Measurements from ENCODE around the gene UBE3B. TPM values are rescaled to one million over a fixed set of nuclear protein-coding genes. Genes with fewer than 3 reads are reported as not detected.
A peak's percentile ranks its signal among the peaks of the same experiment; 100 is the strongest.

UBE3B gene
- total RNA-seq, 2 donors from 2014 or later = 32.0 to 39.8 TPM

DNA sequence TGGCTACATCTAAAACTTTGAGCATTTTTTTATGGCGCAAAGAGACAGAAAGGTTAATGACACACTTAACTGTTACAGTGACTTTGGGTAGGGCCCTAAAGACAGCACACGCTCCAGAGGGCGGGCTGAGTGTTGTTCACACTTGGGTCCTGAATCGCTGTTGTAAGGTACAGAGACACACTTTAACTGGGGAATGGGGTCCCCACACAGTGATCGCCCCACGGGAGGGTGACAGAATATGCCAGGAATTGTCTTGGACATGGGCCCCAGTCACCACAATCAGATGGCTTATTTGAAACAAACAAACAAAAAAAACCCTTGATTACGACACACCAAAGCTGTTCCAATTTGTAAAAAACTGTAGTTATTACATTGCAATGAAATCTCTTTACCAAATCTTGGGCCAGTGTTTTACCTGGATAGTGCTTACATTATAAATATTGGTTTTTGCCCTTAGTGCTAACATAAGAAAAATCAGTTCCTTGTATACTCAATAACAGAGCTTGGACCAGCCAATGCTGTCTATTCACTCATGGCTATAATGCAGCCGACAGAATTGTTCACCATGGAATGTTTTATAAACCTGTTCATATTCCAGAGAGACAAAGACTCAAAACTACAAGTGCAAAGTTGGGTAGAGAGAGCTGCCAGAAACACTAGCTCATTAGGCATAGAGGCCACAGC lies 28.6 kb upstream of the UBE3B start:
- no peak overlapping the region for H3K4me3 ChIP-seq (ENCODE audit: low read length)
- Mint-ChIP-seq H3K27ac (peak overlapping the region; percentile 76), H3K9me3 (no peaks in the 10 kb centered on the region), H3K27me3 (ENCODE audit: insufficient read depth) (no peaks in the 10 kb centered on the region), H3K4me3 (no peak overlapping the region), H3K36me3 (ENCODE audit: low read depth) (peaks cover 58% of the 10 kb centered on the region), H3K4me1 (no peaks in the 10 kb centered on the region)
- H3K4me1 ChIP-seq (ENCODE audit: control insufficient read depth, insufficient read depth, low read length) = no peaks in the 10 kb centered on the region
- no peak overlapping the region for H3K27ac ChIP-seq (ENCODE audit: low read depth, low read length)
- no peak for TF ChIP-seq CTCF (conservative IDR thresholded peaks at IDR 0.05)
- DNase-seq = no peak
- WGBS, 2 experiments (ENCODE audit: insufficient coverage in 1 of 2, insufficient read length in 1 of 2) = 96 to 98% methylated on average over 6 to 8 of the region's 8 CpGs
- no peaks in the 10 kb centered on the region for H3K27me3 ChIP-seq (ENCODE audit: control insufficient read depth, insufficient read depth, low read length, poor library complexity, severe bottlenecking)
- no peak overlapping the region for H3K9ac ChIP-seq (ENCODE audit: extremely low read depth, low read length, poor library complexity, severe bottlenecking)
- peaks cover 86% of the 10 kb centered on the region for H3K36me3 ChIP-seq (ENCODE audit: control insufficient read depth, insufficient read depth, low read length)
- H3K9me3 ChIP-seq (ENCODE audit: control insufficient read depth, low read length) = no peaks in the 10 kb centered on the region

- peaks cover 94% of the 10 kb centered on the region for H3K36me3 ChIP-seq (ENCODE audit: control insufficient read depth, insufficient read depth, low read length)
Measured at GRCh38 chr12:109449845-109450532, 27.4 kb upstream of the UBE3B start.

GRCh38 chr12:109450980-109451379 lies 26.5 kb upstream of the UBE3B start:
- Histone ChIP-seq H3K36me3 (ENCODE audit: control insufficient read depth, insufficient read depth, low read length) (peaks cover 94% of the 10 kb centered on the region), H3K27ac (ENCODE audit: low read depth, low read length) (no peak overlapping the region), H3K9me3 (ENCODE audit: control insufficient read depth, low read length) (no peaks in the 10 kb centered on the region), H3K9ac (ENCODE audit: extremely low read depth, low read length, poor library complexity, severe bottlenecking) (no peak overlapping the region), H3K4me1 (ENCODE audit: control insufficient read depth, insufficient read depth, low read length) (no peaks in the 10 kb centered on the region), H3K4me3 (ENCODE audit: low read length) (no peak overlapping the region), H3K27me3 (ENCODE audit: control insufficient read depth, insufficient read depth, low read length, poor library complexity, severe bottlenecking) (no peaks in the 10 kb centered on the region)
- no peak for DNase-seq
- no peak overlapping the region for H3K4me3 Mint-ChIP-seq
- no peak overlapping the region for H3K27ac Mint-ChIP-seq
- TF ChIP-seq CTCF (conservative IDR thresholded peaks at IDR 0.05) = no peak
- H3K36me3 Mint-ChIP-seq (ENCODE audit: low read depth) = peaks cover 61% of the 10 kb centered on the region
- H3K9me3 Mint-ChIP-seq = no peaks in the 10 kb centered on the region
- H3K27me3 Mint-ChIP-seq (ENCODE audit: insufficient read depth) = no peaks in the 10 kb centered on the region
- 81 to 82% methylated on average over 4 of the region's 4 CpGs for WGBS, 2 experiments (ENCODE audit: insufficient coverage in 1 of 2, insufficient read length in 1 of 2)
- no peaks in the 10 kb centered on the region for H3K4me1 Mint-ChIP-seq

More at GRCh38 chr12:109449845-109450532, 27.4 kb upstream of the UBE3B start:
- no peaks in the 10 kb centered on the region for H3K4me1 Mint-ChIP-seq
- peaks cover 59% of the 10 kb centered on the region for H3K36me3 Mint-ChIP-seq (ENCODE audit: low read depth)
- TF ChIP-seq CTCF (conservative IDR thresholded peaks at IDR 0.05) = no peak
- H3K27ac Mint-ChIP-seq = peak overlapping the region; percentile 34
- no peak overlapping the region for H3K27ac ChIP-seq (ENCODE audit: low read depth, low read length)
- H3K27me3 Mint-ChIP-seq (ENCODE audit: insufficient read depth) = no peaks in the 10 kb centered on the region
- WGBS, 2 experiments (ENCODE audit: insufficient coverage in 1 of 2, insufficient read length in 1 of 2) = 91 to 98% methylated on average over 6 to 16 of the region's 16 CpGs
- no peaks in the 10 kb centered on the region for H3K9me3 Mint-ChIP-seq
- H3K27me3 ChIP-seq (ENCODE audit: control insufficient read depth, insufficient read depth, low read length, poor library complexity, severe bottlenecking) = no peaks in the 10 kb centered on the region
- H3K9ac ChIP-seq (ENCODE audit: extremely low read depth, low read length, poor library complexity, severe bottlenecking) = no peak overlapping the region
- no peak overlapping the region for H3K4me3 ChIP-seq (ENCODE audit: low read length)
- no peaks in the 10 kb centered on the region for H3K4me1 ChIP-seq (ENCODE audit: control insufficient read depth, insufficient read depth, low read length)
- H3K9me3 ChIP-seq (ENCODE audit: control insufficient read depth, low read length) = no peaks in the 10 kb centered on the region
- DNase-seq = no peak
- H3K4me3 Mint-ChIP-seq = no peak overlapping the region
